Chondrocyte (in vitro differentiated cells): Measurements from ENCODE around the gene TMEM134. TPM values are rescaled to one million over a fixed set of nuclear protein-coding genes. Genes with fewer than 3 reads are reported as not detected.

ENCODE experiments used
- DNase-seq: peaks from one replicate; pipeline ENCODE4 v3.0.0; 2021; ENCODE audit warnings: mixed read lengths, low spot score
- H3K27ac Mint-ChIP-seq: one replicate; pipeline ENCODE4 v1.8.0; 2021; ENCODE audit warnings: mild to moderate bottlenecking, moderate library complexity, mixed read lengths; ENCODE audit not compliant: unreplicated experiment
- H3K27me3 Mint-ChIP-seq: 2 replicates; pipeline ENCODE4 v1.8.0; 2021; ENCODE audit warnings: low read depth, mixed read lengths
- H3K36me3 Mint-ChIP-seq: 2 replicates; pipeline ENCODE4 v1.8.0; 2021; ENCODE audit warnings: low read depth, mixed read lengths
- H3K4me1 Mint-ChIP-seq: 2 replicates; pipeline ENCODE4 v1.8.0; 2021; ENCODE audit warnings: low read depth, mild to moderate bottlenecking, mixed read lengths
- H3K4me3 Mint-ChIP-seq: one replicate; pipeline ENCODE4 v1.8.0; 2021; ENCODE audit warnings: mild to moderate bottlenecking, moderate library complexity, mixed read lengths; ENCODE audit not compliant: unreplicated experiment
- H3K9me3 Mint-ChIP-seq: 2 replicates; pipeline ENCODE4 v1.8.0; 2021; ENCODE audit warnings: low read depth, mixed read lengths
- CTCF ChIP-seq: fragments of 200-600 bp; sonication (generic); IDR thresholded peaks from 2 replicates; pipeline ENCODE4 v1.5.0; 2021; ENCODE audit warnings: antibody characterized with exemption, mild to moderate bottlenecking, moderate library complexity
- total RNA-seq: library from RNA; stranded (reverse); gene quantifications from 3 replicates; pipeline ENCODE4 v1.2.1, GENCODE V29; 2021

The TMEM134 gene
- total RNA-seq, 1 donor from 2014 or later = 50.9 TPM

- peaks cover 32% of the 10 kb centered on the region for H3K4me1 Mint-ChIP-seq
- no peak overlapping the region for H3K27ac Mint-ChIP-seq
- H3K4me3 Mint-ChIP-seq = no peak overlapping the region
- H3K36me3 Mint-ChIP-seq = no peaks in the 10 kb centered on the region
- TF ChIP-seq CTCF = no peak
- H3K9me3 Mint-ChIP-seq = no peaks in the 10 kb centered on the region
- peaks cover 4% of the 10 kb centered on the region for H3K27me3 Mint-ChIP-seq
- no peak for DNase-seq
Observed at GRCh38 chr11:67510023-67510345, 40.9 kb upstream of the TMEM134 start.

GRCh38 chr11:67508486-67509121 is 39.6 kb upstream of the TMEM134 start:
- Mint-ChIP-seq H3K27me3 (no peaks in the 10 kb centered on the region), H3K4me1 (peaks cover 39% of the 10 kb centered on the region), H3K27ac (peak overlapping the region; percentile 91), H3K36me3 (no peaks in the 10 kb centered on the region), H3K4me3 (peak overlapping the region; percentile 82), H3K9me3 (no peaks in the 10 kb centered on the region)
- DNase-seq = peak; percentile 99
- peak; percentile 44 for TF ChIP-seq CTCF

GRCh38 chr11:67507864-67508485 is 38.9 kb upstream of the TMEM134 start, which contains the start of gene CDK2AP2:
Gene CDK2AP2 (minus strand): TSS chr11:67508162. CDS start chr11:67508082, 80 bp downstream.
- H3K27me3 Mint-ChIP-seq = no peaks in the 10 kb centered on the region
- no peaks in the 10 kb centered on the region for H3K9me3 Mint-ChIP-seq
- peaks cover 43% of the 10 kb centered on the region for H3K4me1 Mint-ChIP-seq
- peak; percentile 100 for DNase-seq
- H3K4me3 Mint-ChIP-seq = peak within 1 kb of the TSS; percentile 82
- H3K36me3 Mint-ChIP-seq = no peaks in the 10 kb centered on the region
- peak within 1 kb of the TSS; percentile 91 for H3K27ac Mint-ChIP-seq
- TF ChIP-seq CTCF = no peak

GRCh38 chr11:67507242-67507863 is 38.3 kb upstream of the TMEM134 start:
- H3K4me3 Mint-ChIP-seq = peak overlapping the region; percentile 82
- H3K27ac Mint-ChIP-seq = peak overlapping the region; percentile 91
- no peak for TF ChIP-seq CTCF
- H3K27me3 Mint-ChIP-seq = no peaks in the 10 kb centered on the region
- peaks cover 46% of the 10 kb centered on the region for H3K4me1 Mint-ChIP-seq
- no peaks in the 10 kb centered on the region for H3K9me3 Mint-ChIP-seq
- DNase-seq = peak; percentile 86
- no peaks in the 10 kb centered on the region for H3K36me3 Mint-ChIP-seq

- H3K27ac Mint-ChIP-seq = peak overlapping the region; percentile 88
- DNase-seq = no peak
- TF ChIP-seq CTCF = peak; percentile 57
- H3K9me3 Mint-ChIP-seq = no peaks in the 10 kb centered on the region
- no peaks in the 10 kb centered on the region for H3K27me3 Mint-ChIP-seq
- H3K36me3 Mint-ChIP-seq = no peaks in the 10 kb centered on the region
- peak overlapping the region; percentile 61 for H3K4me3 Mint-ChIP-seq
- H3K4me1 Mint-ChIP-seq = peaks cover 46% of the 10 kb centered on the region
Observed at GRCh38 chr11:67506426-67507051, 37.5 kb upstream of the TMEM134 start.
